NT2/D1 (cell line): ENCODE data around the gene SLC36A2.

Experiments
- DNase-seq: peaks from one replicate; pipeline ENCODE4 v3.0.0-alpha.2; 2011; ENCODE audit warnings: low read depth, low spot score
- H3K27me3 ChIP-seq: 2 replicates; pipeline ENCODE4 v1.6.0; 2011; ENCODE audit warnings: mild to moderate bottlenecking; ENCODE audit not compliant: insufficient read length, insufficient read depth
- H3K36me3 ChIP-seq: 2 replicates; pipeline ENCODE4 v1.6.1; 2011; ENCODE audit warnings: mild to moderate bottlenecking, low read length, mixed read lengths; ENCODE audit not compliant: insufficient read depth, insufficient read length
- H3K4me1 ChIP-seq: 2 replicates; pipeline ENCODE4 v1.5.1; 2011; ENCODE audit not compliant: insufficient read depth, insufficient read length
- H3K4me3 ChIP-seq: 2 replicates; pipeline ENCODE4 v1.5.1; 2011; ENCODE audit warnings: low read depth; ENCODE audit not compliant: insufficient read length
- H3K9ac ChIP-seq: 2 replicates; pipeline ENCODE4 v1.6.0; 2011; ENCODE audit warnings: low read depth; ENCODE audit not compliant: insufficient read length
- H3K9me3 ChIP-seq: 2 replicates; pipeline ENCODE4 v1.5.1; 2011; ENCODE audit warnings: mild to moderate bottlenecking, low read length; ENCODE audit not compliant: insufficient read depth
- SUZ12 ChIP-seq: IDR thresholded peaks from 2 replicates; pipeline ENCODE4 v1.6.1; 2011; ENCODE audit not compliant: insufficient read length, insufficient read depth; ENCODE audit errors: extremely low read depth
- YY1 ChIP-seq: IDR thresholded peaks from 2 replicates; pipeline ENCODE4 v1.6.1; 2011; ENCODE audit not compliant: insufficient read length, insufficient read depth
- ZNF274 ChIP-seq: IDR thresholded peaks from 2 replicates; pipeline ENCODE4 v1.6.1; 2011; ENCODE audit warnings: mild to moderate bottlenecking, low read depth, low read length

The SLC36A2 gene

GRCh38 chr5:151296478-151296830, 50.9 kb downstream of the SLC36A2 start:
- Histone ChIP-seq H3K4me3 (no peak overlapping the region), H3K9ac (no peak overlapping the region), H3K27me3 (no peaks in the 10 kb centered on the region), H3K36me3 (no peaks in the 10 kb centered on the region), H3K9me3 (no peaks in the 10 kb centered on the region), H3K4me1 (no peaks in the 10 kb centered on the region)
- DNase-seq, result no peak
- TF ChIP-seq SUZ12 (no peak), YY1 (no peak), ZNF274 (no peak)

GRCh38 chr5:151295791-151296477, 51.4 kb downstream of the SLC36A2 start:
- DNase-seq, result no peak
- no peak overlapping the region for H3K9ac ChIP-seq
- no peak overlapping the region for H3K4me3 ChIP-seq
- TF ChIP-seq ZNF274 (no peak), SUZ12 (no peak), YY1 (no peak)
- no peaks in the 10 kb centered on the region for H3K9me3 ChIP-seq
- H3K4me1 ChIP-seq, result no peaks in the 10 kb centered on the region
- no peaks in the 10 kb centered on the region for H3K27me3 ChIP-seq
- no peaks in the 10 kb centered on the region for H3K36me3 ChIP-seq

- TF ChIP-seq YY1, result no peak
- TF ChIP-seq SUZ12, result no peak
- TF ChIP-seq ZNF274, result no peak
These were observed 52.2 kb downstream of the SLC36A2 start for GRCh38 chr5:151295138-151295537.

GRCh38 chr5:151293624-151294023, 53.7 kb downstream of the SLC36A2 start:
- Histone ChIP-seq H3K27me3 (no peaks in the 10 kb centered on the region), H3K4me1 (no peaks in the 10 kb centered on the region), H3K9ac (no peak overlapping the region), H3K9me3 (no peaks in the 10 kb centered on the region), H3K36me3 (no peaks in the 10 kb centered on the region), H3K4me3 (no peak overlapping the region)
- TF ChIP-seq ZNF274, result no peak
- TF ChIP-seq SUZ12, result no peak
- TF ChIP-seq YY1, result no peak
- no peak for DNase-seq

More at GRCh38 chr5:151295138-151295537, 52.2 kb downstream of the SLC36A2 start:
- DNase-seq, result no peak
- H3K4me1 ChIP-seq, result no peaks in the 10 kb centered on the region
- H3K9ac ChIP-seq, result no peak overlapping the region
- H3K27me3 ChIP-seq, result no peaks in the 10 kb centered on the region
- H3K9me3 ChIP-seq, result no peaks in the 10 kb centered on the region
- H3K36me3 ChIP-seq, result no peaks in the 10 kb centered on the region
- H3K4me3 ChIP-seq, result no peak overlapping the region

- Histone ChIP-seq H3K4me1 (no peaks in the 10 kb centered on the region), H3K27me3 (no peaks in the 10 kb centered on the region), H3K9me3 (no peaks in the 10 kb centered on the region), H3K4me3 (no peak overlapping the region), H3K36me3 (no peaks in the 10 kb centered on the region), H3K9ac (no peak overlapping the region)
- DNase-seq, result no peak
- no peak for TF ChIP-seq YY1
- TF ChIP-seq ZNF274, result no peak
- TF ChIP-seq SUZ12, result no peak
These were observed 59.2 kb downstream of the SLC36A2 start for GRCh38 chr5:151288180-151288579.

- no peak for DNase-seq
- Histone ChIP-seq H3K4me3 (no peak overlapping the region), H3K9ac (no peak overlapping the region), H3K4me1 (no peaks in the 10 kb centered on the region), H3K36me3 (no peaks in the 10 kb centered on the region), H3K27me3 (no peaks in the 10 kb centered on the region), H3K9me3 (no peaks in the 10 kb centered on the region)
- no peak for TF ChIP-seq YY1
- TF ChIP-seq ZNF274, result no peak
- no peak for TF ChIP-seq SUZ12
These were observed 61.1 kb downstream of the SLC36A2 start for GRCh38 chr5:151286246-151286645.

GRCh38 chr5:151285683-151286082, 61.7 kb downstream of the SLC36A2 start:
- TF ChIP-seq YY1, result no peak
- no peak for TF ChIP-seq ZNF274
- no peak for TF ChIP-seq SUZ12
- no peaks in the 10 kb centered on the region for H3K9me3 ChIP-seq
- no peaks in the 10 kb centered on the region for H3K36me3 ChIP-seq
- no peak for DNase-seq
- no peak overlapping the region for H3K9ac ChIP-seq
- H3K4me1 ChIP-seq, result no peaks in the 10 kb centered on the region
- no peak overlapping the region for H3K4me3 ChIP-seq
- H3K27me3 ChIP-seq, result no peaks in the 10 kb centered on the region
